ENCODE data around the gene RAB33A. TPM values are rescaled to one million over a fixed set of nuclear protein-coding genes. Genes with fewer than 3 reads are reported as not detected.
A peak's percentile ranks its signal among the peaks of the same experiment; 100 is the strongest.

RAB33A gene
- total and polyA plus RNA-seq, 7 donors: 1.2 to 3.8 (median 1.3) TPM; not detected in 3

- no peak for DNase-seq
- WGBS, 2 donors: 0% methylated on average over 4 of the region's 4 CpGs
- Histone ChIP-seq H3K27me3 (no peaks in the 10 kb centered on the region), H3K4me1 (peaks cover 2 to 24% (median 14%) of the 10 kb centered on the region in 4 donors), H3K4me3 (peak overlapping the region; percentile 50 to 60 (median 58)), H3K9me3 (no peaks in the 10 kb centered on the region), H3K27ac (peak overlapping the region; percentile 85 to 92 (median 88)), H3K36me3 (no peaks in the 10 kb centered on the region)
- intact Hi-C loops (cut with DNase I): no loop called here
- TF ChIP-seq, protein P1, sequence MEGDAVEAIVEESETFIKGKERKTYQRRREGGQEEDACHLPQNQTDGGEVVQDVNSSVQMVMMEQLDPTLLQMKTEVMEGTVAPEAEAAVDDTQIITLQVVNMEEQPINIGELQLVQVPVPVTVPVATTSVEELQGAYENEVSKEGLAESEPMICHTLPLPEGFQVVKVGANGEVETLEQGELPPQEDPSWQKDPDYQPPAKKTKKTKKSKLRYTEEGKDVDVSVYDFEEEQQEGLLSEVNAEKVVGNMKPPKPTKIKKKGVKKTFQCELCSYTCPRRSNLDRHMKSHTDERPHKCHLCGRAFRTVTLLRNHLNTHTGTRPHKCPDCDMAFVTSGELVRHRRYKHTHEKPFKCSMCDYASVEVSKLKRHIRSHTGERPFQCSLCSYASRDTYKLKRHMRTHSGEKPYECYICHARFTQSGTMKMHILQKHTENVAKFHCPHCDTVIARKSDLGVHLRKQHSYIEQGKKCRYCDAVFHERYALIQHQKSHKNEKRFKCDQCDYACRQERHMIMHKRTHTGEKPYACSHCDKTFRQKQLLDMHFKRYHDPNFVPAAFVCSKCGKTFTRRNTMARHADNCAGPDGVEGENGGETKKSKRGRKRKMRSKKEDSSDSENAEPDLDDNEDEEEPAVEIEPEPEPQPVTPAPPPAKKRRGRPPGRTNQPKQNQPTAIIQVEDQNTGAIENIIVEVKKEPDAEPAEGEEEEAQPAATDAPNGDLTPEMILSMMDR (IDR thresholded peaks at IDR 0.05): no peak
- TF ChIP-seq EP300 (IDR thresholded peaks at IDR 0.05): no peak
- no peak for TF ChIP-seq POLR2A (IDR thresholded peaks at IDR 0.05)
- TF ChIP-seq POLR2AphosphoS5 (IDR thresholded peaks at IDR 0.05): no peak
These were observed 5.3 kb upstream of the RAB33A start for GRCh38 chrX:130166503-130166777.

GRCh38 chrX:130167040-130167439 is 4.7 kb upstream of the RAB33A start:
- H3K4me3 ChIP-seq: peak overlapping the region in 1 of 4 donors; percentile 60
- no peaks in the 10 kb centered on the region for H3K27me3 ChIP-seq
- H3K9me3 ChIP-seq: no peaks in the 10 kb centered on the region
- intact Hi-C loops (cut with DNase I): no loop called here
- DNase-seq: no peak
- H3K36me3 ChIP-seq: no peaks in the 10 kb centered on the region
- H3K27ac ChIP-seq: peak overlapping the region in 3 of 4 donors; percentile 85 to 92 (median 87)
- H3K4me1 ChIP-seq: peaks cover 2 to 25% (median 14%) of the 10 kb centered on the region in 4 donors
- no peak for TF ChIP-seq POLR2AphosphoS5 (IDR thresholded peaks at IDR 0.05)
- TF ChIP-seq, protein P1 (IDR thresholded peaks at IDR 0.05): no peak
- TF ChIP-seq POLR2A (IDR thresholded peaks at IDR 0.05): no peak
- WGBS, 2 donors: 39 to 71% methylated on average over 4 of the region's 4 CpGs

- peak overlapping the region; percentile 13 to 50 (median 44) for H3K4me3 ChIP-seq
- peak overlapping the region in 1 of 4 donors; percentile 33 for H3K27ac ChIP-seq
- peaks cover 2 to 21% (median 9%) of the 10 kb centered on the region in 4 donors for H3K4me1 ChIP-seq
- H3K27me3 ChIP-seq: no peaks in the 10 kb centered on the region
- H3K9me3 ChIP-seq: no peaks in the 10 kb centered on the region
- TF ChIP-seq EP300 (IDR thresholded peaks at IDR 0.05) (no peak), POLR2A (IDR thresholded peaks at IDR 0.05) (no peak), POLR2AphosphoS5 (IDR thresholded peaks at IDR 0.05) (no peak)
- TF ChIP-seq, protein P1 (IDR thresholded peaks at IDR 0.05): no peak
- 2% methylated on average over 36 of the region's 36 CpGs for WGBS, 2 donors
- intact Hi-C loops (cut with DNase I): loop anchor here (2.0 to 5.0 kb wide), 2 partner anchors 89 to 240 kb away; no protein-coding TSS in a partner anchor
- DNase-seq: no peak
- no peaks in the 10 kb centered on the region for H3K36me3 ChIP-seq
These were observed 863 bp upstream of the RAB33A start for GRCh38 chrX:130170752-130171445.

DNA sequence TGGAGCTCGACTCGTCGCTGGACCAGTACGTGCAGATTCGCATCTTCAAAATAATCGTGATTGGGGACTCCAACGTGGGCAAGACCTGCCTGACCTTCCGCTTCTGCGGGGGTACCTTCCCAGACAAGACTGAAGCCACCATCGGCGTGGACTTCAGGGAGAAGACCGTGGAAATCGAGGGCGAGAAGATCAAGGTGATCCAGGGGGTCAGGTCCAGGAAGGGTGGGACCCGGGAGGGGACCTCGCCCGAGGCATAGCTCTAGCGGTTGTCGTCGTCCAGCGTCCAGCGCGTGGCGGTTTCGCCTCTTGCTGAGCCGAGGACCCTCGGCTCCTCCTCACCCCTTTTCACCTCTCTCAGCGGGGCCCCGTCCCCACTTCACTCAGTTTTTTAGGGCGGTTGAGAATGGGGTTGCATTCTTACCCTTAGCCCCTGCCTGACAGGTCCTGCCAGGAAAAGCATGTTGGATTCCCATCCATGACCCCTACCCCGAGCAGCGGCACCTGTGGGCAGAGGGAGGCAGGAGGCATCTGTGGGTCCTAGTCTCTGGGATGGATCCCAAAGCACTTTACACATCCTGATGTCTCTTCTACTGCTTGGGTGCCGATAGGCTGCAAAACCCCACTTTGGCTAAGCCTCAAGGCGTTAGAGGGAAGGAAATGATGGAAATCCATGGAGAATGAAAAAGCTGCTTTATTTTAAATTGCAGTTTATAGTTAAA is 524 bp downstream of the RAB33A start:
- WGBS, 2 donors: 17 to 30% methylated on average over 34 of the region's 34 CpGs
- intact Hi-C loops (cut with DNase I): loop anchor here (5.0 kb wide), 1 partner anchor 90 kb away; no protein-coding TSS in a partner anchor

More for the DNA sequence above, 524 bp downstream of the RAB33A start:
- Histone ChIP-seq H3K4me3 (peak overlapping the region; percentile 13 to 50 (median 44)), H3K27me3 (no peaks in the 10 kb centered on the region), H3K4me1 (peaks cover 0 to 14% (median 5%) of the 10 kb centered on the region in 4 donors), H3K36me3 (no peaks in the 10 kb centered on the region), H3K9me3 (no peaks in the 10 kb centered on the region), H3K27ac (peak overlapping the region in 1 of 4 donors; percentile 33)
- TF ChIP-seq, protein P1 (IDR thresholded peaks at IDR 0.05): no peak
- TF ChIP-seq EP300 (IDR thresholded peaks at IDR 0.05) (no peak), POLR2AphosphoS5 (IDR thresholded peaks at IDR 0.05) (no peak), POLR2A (IDR thresholded peaks at IDR 0.05) (no peak)
- peak; percentile 54 for DNase-seq
